Smooth muscle cell (in vitro differentiated cells): ENCODE measurements around the gene CYSLTR2. TPM values are rescaled to one million over a fixed set of nuclear protein-coding genes. Genes with fewer than 3 reads are reported as not detected.
A peak's percentile ranks its signal among the peaks of the same experiment; 100 is the strongest.

Experiments used
- DNase-seq: peaks from one replicate; lab custom pipeline; 2025; ENCODE audit not compliant: unreplicated experiment; lab: John Stamatoyannopoulos, UW
- H2AFZ ChIP-seq: fragments of 200-600 bp; sonication (generic); 2 replicates; pipeline ENCODE4 v1.6.0; 2016; ENCODE audit warnings: antibody characterized with exemption, low read depth, mild to moderate bottlenecking
- H3F3A ChIP-seq: fragments of 200-600 bp; sonication (generic); 2 replicates; pipeline ENCODE4 v1.6.0; 2017; ENCODE audit warnings: antibody characterized with exemption, low read depth
- H3K27ac ChIP-seq: fragments of 200-600 bp; sonication (generic); 2 replicates; pipeline ENCODE4 v1.5.1; 2016; ENCODE audit warnings: low read depth, mild to moderate bottlenecking
- H3K27me3 ChIP-seq: fragments of 200-600 bp; sonication (generic); 2 replicates; pipeline ENCODE4 v1.6.1; 2016; ENCODE audit warnings: low read depth, mild to moderate bottlenecking
- H3K36me3 ChIP-seq: fragments of 200-600 bp; sonication (generic); 2 replicates; pipeline ENCODE4 v1.5.1; 2016; ENCODE audit warnings: low read depth
- H3K4me1 ChIP-seq: fragments of 200-600 bp; sonication (generic); 2 replicates; pipeline ENCODE4 v1.5.1; 2016; ENCODE audit warnings: low read depth
- H3K4me2 ChIP-seq: fragments of 200-600 bp; sonication (generic); 2 replicates; pipeline ENCODE4 v1.6.0; 2016; ENCODE audit warnings: mild to moderate bottlenecking
- H3K4me3 ChIP-seq: fragments of 200-600 bp; sonication (generic); 2 replicates; pipeline ENCODE4 v1.5.1; 2016; ENCODE audit warnings: mild to moderate bottlenecking
- H3K79me2 ChIP-seq: fragments of 200-600 bp; sonication (generic); 2 replicates; pipeline ENCODE4 v1.6.0; 2016; ENCODE audit warnings: low read depth, mild to moderate bottlenecking
- H3K9ac ChIP-seq: fragments of 200-600 bp; sonication (generic); 2 replicates; pipeline ENCODE4 v1.6.0; 2016; ENCODE audit warnings: low read depth
- H3K9me3 ChIP-seq: fragments of 200-600 bp; sonication (generic); replicated peaks from 2 replicates; pipeline ENCODE4 v1.5.1; 2016; ENCODE audit warnings: low read depth
- H4K20me1 ChIP-seq: fragments of 200-600 bp; sonication (generic); 2 replicates; pipeline ENCODE4 v1.6.0; 2016; ENCODE audit warnings: low read depth
- WGBS: methylation state at CpG from one replicate; pipeline ENCODE4 v1.1.7; 2016; ENCODE audit warnings: low lambda C conversion rate; 5-methylcytosine and 5-hydroxymethylcytosine counted together
- polyA plus RNA-seq: library from polyadenylated mRNA; unstranded; fragments of >200 nt; fragmentation: Nextera tagmentation; extraction: Ambion mirVana; gene quantifications from 2 replicates; pipeline ENCODE4 v1.2.1, GENCODE V29; 2016
- total RNA-seq: library from RNA; depleted of rRNA; stranded (reverse); fragments of >200 nt; gene quantifications from 2 replicates; pipeline ENCODE4 v1.2.3, GENCODE V29; 2014
- TF ChIP-seq, protein P1 (sequence below): fragments of 200-600 bp; sonication (generic); IDR thresholded peaks from 2 replicates; pipeline ENCODE4 v1.5.1; 2017; ENCODE audit warnings: borderline replicate concordance, mild to moderate bottlenecking, antibody characterized with exemption; ENCODE audit not compliant: insufficient read depth, poor library complexity, severe bottlenecking

Gene CYSLTR2
- total and polyA plus RNA-seq, 2 experiments from 2014 or later = 0.54 to 0.71 TPM

DNA sequence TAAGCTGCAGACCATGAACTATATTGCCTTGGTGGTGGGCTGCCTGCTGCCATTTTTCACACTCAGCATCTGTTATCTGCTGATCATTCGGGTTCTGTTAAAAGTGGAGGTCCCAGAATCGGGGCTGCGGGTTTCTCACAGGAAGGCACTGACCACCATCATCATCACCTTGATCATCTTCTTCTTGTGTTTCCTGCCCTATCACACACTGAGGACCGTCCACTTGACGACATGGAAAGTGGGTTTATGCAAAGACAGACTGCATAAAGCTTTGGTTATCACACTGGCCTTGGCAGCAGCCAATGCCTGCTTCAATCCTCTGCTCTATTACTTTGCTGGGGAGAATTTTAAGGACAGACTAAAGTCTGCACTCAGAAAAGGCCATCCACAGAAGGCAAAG is 53.7 kb downstream of the CYSLTR2 start:
- no peak overlapping the region for H3K27ac ChIP-seq
- H3F3A ChIP-seq = no peaks in the 10 kb centered on the region
- no peaks in the 10 kb centered on the region for H3K36me3 ChIP-seq
- H3K9me3 ChIP-seq = no peaks in the 10 kb centered on the region
- H3K4me1 ChIP-seq = no peaks in the 10 kb centered on the region
- no peaks in the 10 kb centered on the region for H4K20me1 ChIP-seq
- DNase-seq = no peak
- 95% methylated on average over 5 of the region's 5 CpGs for WGBS
- TF ChIP-seq, protein P1, sequence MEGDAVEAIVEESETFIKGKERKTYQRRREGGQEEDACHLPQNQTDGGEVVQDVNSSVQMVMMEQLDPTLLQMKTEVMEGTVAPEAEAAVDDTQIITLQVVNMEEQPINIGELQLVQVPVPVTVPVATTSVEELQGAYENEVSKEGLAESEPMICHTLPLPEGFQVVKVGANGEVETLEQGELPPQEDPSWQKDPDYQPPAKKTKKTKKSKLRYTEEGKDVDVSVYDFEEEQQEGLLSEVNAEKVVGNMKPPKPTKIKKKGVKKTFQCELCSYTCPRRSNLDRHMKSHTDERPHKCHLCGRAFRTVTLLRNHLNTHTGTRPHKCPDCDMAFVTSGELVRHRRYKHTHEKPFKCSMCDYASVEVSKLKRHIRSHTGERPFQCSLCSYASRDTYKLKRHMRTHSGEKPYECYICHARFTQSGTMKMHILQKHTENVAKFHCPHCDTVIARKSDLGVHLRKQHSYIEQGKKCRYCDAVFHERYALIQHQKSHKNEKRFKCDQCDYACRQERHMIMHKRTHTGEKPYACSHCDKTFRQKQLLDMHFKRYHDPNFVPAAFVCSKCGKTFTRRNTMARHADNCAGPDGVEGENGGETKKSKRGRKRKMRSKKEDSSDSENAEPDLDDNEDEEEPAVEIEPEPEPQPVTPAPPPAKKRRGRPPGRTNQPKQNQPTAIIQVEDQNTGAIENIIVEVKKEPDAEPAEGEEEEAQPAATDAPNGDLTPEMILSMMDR = no peak
- H3K27me3 ChIP-seq = no peaks in the 10 kb centered on the region
- no peak overlapping the region for H3K4me3 ChIP-seq
- H3K79me2 ChIP-seq = no peaks in the 10 kb centered on the region
- H3K4me2 ChIP-seq = no peak overlapping the region
- no peak overlapping the region for H2AFZ ChIP-seq
- no peak overlapping the region for H3K9ac ChIP-seq

DNA sequence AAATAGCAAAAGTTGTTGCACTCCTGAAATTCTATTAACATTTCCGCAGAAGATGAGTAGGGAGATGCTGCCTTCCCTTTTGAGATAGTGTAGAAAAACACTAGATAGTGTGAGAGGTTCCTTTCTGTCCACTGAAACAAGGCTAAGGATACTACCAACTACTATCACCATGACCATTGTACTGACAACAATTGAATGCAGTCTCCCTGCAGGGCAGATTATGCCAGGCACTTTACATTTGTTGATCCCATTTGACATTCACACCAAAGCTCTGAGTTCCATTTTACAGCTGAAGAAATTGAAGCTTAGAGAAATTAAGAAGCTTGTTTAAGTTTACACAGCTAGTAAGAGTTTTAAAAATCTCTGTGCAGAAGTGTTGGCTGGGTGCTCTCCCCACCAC is 55.0 kb downstream of the CYSLTR2 start:
- Histone ChIP-seq H3K27ac (no peak overlapping the region), H3K4me2 (no peak overlapping the region)
- WGBS = 100% methylated on average over 1 of the region's 1 CpG

DNA sequence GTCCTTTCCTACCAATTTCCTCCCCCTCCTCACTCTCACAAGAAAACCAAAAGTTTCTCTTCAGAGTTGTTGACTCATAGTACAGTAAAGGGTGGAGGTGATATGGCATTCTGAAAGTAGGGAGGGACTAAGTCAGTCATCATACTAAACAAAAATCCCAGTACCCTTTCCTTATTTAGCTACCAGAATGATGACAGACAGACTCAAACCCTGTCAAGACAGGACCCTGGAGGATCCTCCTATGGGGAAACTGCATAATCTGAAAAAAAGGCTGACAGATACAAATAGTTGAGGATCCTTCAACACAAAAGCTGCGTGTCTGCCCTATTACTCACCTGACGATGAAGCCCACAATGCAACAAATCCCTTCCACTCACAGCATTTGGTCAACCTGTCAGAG is 55.5 kb downstream of the CYSLTR2 start:
- Histone ChIP-seq H2AFZ (no peak overlapping the region), H3K4me1 (no peaks in the 10 kb centered on the region), H3K27me3 (no peaks in the 10 kb centered on the region), H3K9ac (no peak overlapping the region), H3K36me3 (no peaks in the 10 kb centered on the region), H3F3A (no peaks in the 10 kb centered on the region), H3K4me2 (no peak overlapping the region), H3K27ac (peak overlapping the region; percentile 11), H3K4me3 (no peak overlapping the region), H3K9me3 (no peaks in the 10 kb centered on the region), H4K20me1 (no peaks in the 10 kb centered on the region), H3K79me2 (no peaks in the 10 kb centered on the region)
- no peak for DNase-seq
- WGBS = 86% methylated on average over 2 of the region's 2 CpGs
- TF ChIP-seq, protein P1 = no peak

More for the DNA sequence above, 55.0 kb downstream of the CYSLTR2 start:
- no peaks in the 10 kb centered on the region for H3K4me1 ChIP-seq
- no peaks in the 10 kb centered on the region for H3K27me3 ChIP-seq
- H3K9ac ChIP-seq = no peak overlapping the region
- no peaks in the 10 kb centered on the region for H3F3A ChIP-seq
- no peak overlapping the region for H2AFZ ChIP-seq
- no peaks in the 10 kb centered on the region for H3K79me2 ChIP-seq
- DNase-seq = no peak
- H3K9me3 ChIP-seq = no peaks in the 10 kb centered on the region
- H3K36me3 ChIP-seq = no peaks in the 10 kb centered on the region
- TF ChIP-seq, protein P1 = no peak
- H3K4me3 ChIP-seq = no peak overlapping the region
- no peaks in the 10 kb centered on the region for H4K20me1 ChIP-seq

DNA sequence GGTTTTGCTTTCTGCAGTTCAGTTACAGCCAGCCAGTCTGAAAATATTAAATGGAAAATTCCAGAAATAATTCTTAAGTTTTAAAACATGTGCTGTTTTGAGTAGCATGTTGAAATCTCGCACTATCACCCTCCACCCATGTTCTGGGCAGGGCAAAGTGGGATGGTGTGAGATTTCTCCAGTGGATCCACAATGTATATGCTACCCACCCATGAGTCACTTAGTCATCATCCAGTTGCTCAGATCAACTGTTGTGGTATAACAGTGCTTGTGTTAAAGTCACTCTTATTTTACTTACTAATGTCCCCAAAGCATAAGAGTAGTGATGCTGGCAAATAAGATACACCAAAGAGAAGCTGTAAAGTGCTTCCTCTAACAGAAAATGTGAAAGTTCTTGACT is 56.4 kb downstream of the CYSLTR2 start:
- H3K36me3 ChIP-seq = no peaks in the 10 kb centered on the region
- 93% methylated on average over 1 of the region's 1 CpG for WGBS
- no peaks in the 10 kb centered on the region for H3K4me1 ChIP-seq
- no peaks in the 10 kb centered on the region for H4K20me1 ChIP-seq
- H3K27me3 ChIP-seq = no peaks in the 10 kb centered on the region
- no peaks in the 10 kb centered on the region for H3F3A ChIP-seq
- no peak overlapping the region for H2AFZ ChIP-seq
- DNase-seq = no peak
- H3K27ac ChIP-seq = no peak overlapping the region
- TF ChIP-seq, protein P1 = no peak
- H3K4me2 ChIP-seq = no peak overlapping the region
- H3K4me3 ChIP-seq = no peak overlapping the region
- H3K9me3 ChIP-seq = peaks cover 3% of the 10 kb centered on the region
- no peak overlapping the region for H3K9ac ChIP-seq
- H3K79me2 ChIP-seq = no peaks in the 10 kb centered on the region
